MCF 10A (cell line): ENCODE results near the gene PRPF6. TPM values are rescaled to one million over a fixed set of nuclear protein-coding genes. Genes with fewer than 3 reads are reported as not detected.
A peak's percentile ranks its signal among the peaks of the same experiment; 100 is the strongest.

ENCODE experiments used
- BruUV-seq: library from RNA; stranded (reverse); fragments of 400-500 nt; replicated peaks from 2 replicates; lab custom pipeline; 2021; lab: Mats Ljungman, UMichigan
- CTCF ChIA-PET: fragments of 300-600 bp; sonication (Branson Sonifier 250); formaldehyde crosslinking; extraction: SDS; loops from one replicate; lab custom pipeline; 2021; ENCODE audit warnings: antibody characterized with exemption, inconsistent platforms; lab: Yijun Ruan, JAX
- POLR2A ChIA-PET: fragments of 300-600, 350-650 bp; sonication (Branson Sonifier 250); formaldehyde crosslinking; extraction: SDS; loops from one replicate; lab custom pipeline; 2020; ENCODE audit warnings: antibody characterized with exemption, inconsistent platforms; lab: Yijun Ruan, JAX
- DNase-seq: peaks from one replicate; pipeline ENCODE4 v3.0.0-alpha.2; 2018; ENCODE audit not compliant: unreplicated experiment
- H3K27ac Mint-ChIP-seq: one replicate; pipeline ENCODE4 v1.8.0; 2022; ENCODE audit warnings: mild to moderate bottlenecking, low read depth, mixed read lengths; ENCODE audit not compliant: unreplicated experiment
- H3K27me3 Mint-ChIP-seq: one replicate; pipeline ENCODE4 v1.8.0; 2022; ENCODE audit warnings: mixed read lengths; ENCODE audit not compliant: insufficient read depth, unreplicated experiment
- H3K36me3 Mint-ChIP-seq: one replicate; pipeline ENCODE4 v1.8.0; 2022; ENCODE audit warnings: mild to moderate bottlenecking, moderate library complexity, mixed read lengths; ENCODE audit not compliant: insufficient read depth, unreplicated experiment
- H3K4me1 Mint-ChIP-seq: one replicate; pipeline ENCODE4 v1.8.0; 2022; ENCODE audit warnings: mixed read lengths; ENCODE audit not compliant: insufficient read depth, unreplicated experiment
- H3K4me3 Mint-ChIP-seq: one replicate; pipeline ENCODE4 v1.8.0; 2022; ENCODE audit warnings: mild to moderate bottlenecking, moderate library complexity, mixed read lengths; ENCODE audit not compliant: unreplicated experiment
- H3K9me3 Mint-ChIP-seq: one replicate; pipeline ENCODE4 v1.8.0; 2022; ENCODE audit warnings: mixed read lengths; ENCODE audit not compliant: unreplicated experiment
- intact Hi-C: fragments of 100-400 bp; cut with micrococcal nuclease; formaldehyde crosslinking; loops from 2 replicates; pipeline ENCODE4 v1.14.1; 2022
- total RNA-seq: library from RNA; stranded (reverse); gene quantifications from 2 replicates; pipeline ENCODE4 v1.2.3, GENCODE V29; 2022
- TF ChIP-seq, protein P1 (sequence below): fragments of 200-600 bp; IDR thresholded peaks from one replicate; pipeline ENCODE4 v1.8.0; 2022; ENCODE audit warnings: antibody characterized with exemption, mild to moderate bottlenecking; ENCODE audit not compliant: unreplicated experiment

PRPF6 gene
- total RNA-seq, 1 experiment from 2014 or later = 70.9 TPM

DNA sequence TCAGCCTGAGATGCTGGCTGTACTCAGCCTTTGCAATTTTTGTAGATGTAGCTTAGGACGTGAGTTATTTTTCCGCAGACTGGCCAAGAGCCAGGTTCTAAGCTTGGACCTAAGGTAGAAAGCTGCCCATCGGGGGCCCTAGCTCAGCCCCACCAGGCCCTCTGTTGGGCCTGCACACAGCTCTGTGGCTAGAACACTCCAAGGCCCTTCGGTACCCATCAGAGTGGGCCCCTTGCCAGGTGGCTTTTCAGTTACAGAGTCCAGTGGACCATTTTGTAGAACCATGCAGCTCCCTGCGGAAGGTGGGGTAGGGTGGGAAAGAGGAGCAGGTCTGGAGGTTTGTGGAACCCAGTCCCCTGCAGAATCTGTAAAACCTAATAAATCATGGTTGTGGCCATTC is 47.3 kb upstream of the PRPF6 start:
- BruUV-seq = TSS peak; percentile 15
- CTCF ChIA-PET = interaction anchor here (0.8 kb wide), 1 partner anchor 21 kb away, joined by 3 read pairs; no protein-coding TSS in a partner anchor
- H3K4me1 Mint-ChIP-seq = no peaks in the 10 kb centered on the region
- no peaks in the 10 kb centered on the region for H3K27me3 Mint-ChIP-seq
- H3K27ac Mint-ChIP-seq = no peak overlapping the region
- no peak for DNase-seq
- H3K4me3 Mint-ChIP-seq = no peak overlapping the region
- no peaks in the 10 kb centered on the region for H3K9me3 Mint-ChIP-seq
- intact Hi-C loops = no loop called here
- peaks cover 79% of the 10 kb centered on the region for H3K36me3 Mint-ChIP-seq
- TF ChIP-seq, protein P1, sequence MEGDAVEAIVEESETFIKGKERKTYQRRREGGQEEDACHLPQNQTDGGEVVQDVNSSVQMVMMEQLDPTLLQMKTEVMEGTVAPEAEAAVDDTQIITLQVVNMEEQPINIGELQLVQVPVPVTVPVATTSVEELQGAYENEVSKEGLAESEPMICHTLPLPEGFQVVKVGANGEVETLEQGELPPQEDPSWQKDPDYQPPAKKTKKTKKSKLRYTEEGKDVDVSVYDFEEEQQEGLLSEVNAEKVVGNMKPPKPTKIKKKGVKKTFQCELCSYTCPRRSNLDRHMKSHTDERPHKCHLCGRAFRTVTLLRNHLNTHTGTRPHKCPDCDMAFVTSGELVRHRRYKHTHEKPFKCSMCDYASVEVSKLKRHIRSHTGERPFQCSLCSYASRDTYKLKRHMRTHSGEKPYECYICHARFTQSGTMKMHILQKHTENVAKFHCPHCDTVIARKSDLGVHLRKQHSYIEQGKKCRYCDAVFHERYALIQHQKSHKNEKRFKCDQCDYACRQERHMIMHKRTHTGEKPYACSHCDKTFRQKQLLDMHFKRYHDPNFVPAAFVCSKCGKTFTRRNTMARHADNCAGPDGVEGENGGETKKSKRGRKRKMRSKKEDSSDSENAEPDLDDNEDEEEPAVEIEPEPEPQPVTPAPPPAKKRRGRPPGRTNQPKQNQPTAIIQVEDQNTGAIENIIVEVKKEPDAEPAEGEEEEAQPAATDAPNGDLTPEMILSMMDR = no peak
- POLR2A ChIA-PET = interaction anchor here (0.7 kb wide), 1 partner anchor 10 kb away, joined by 3 read pairs; no protein-coding TSS in a partner anchor

DNA sequence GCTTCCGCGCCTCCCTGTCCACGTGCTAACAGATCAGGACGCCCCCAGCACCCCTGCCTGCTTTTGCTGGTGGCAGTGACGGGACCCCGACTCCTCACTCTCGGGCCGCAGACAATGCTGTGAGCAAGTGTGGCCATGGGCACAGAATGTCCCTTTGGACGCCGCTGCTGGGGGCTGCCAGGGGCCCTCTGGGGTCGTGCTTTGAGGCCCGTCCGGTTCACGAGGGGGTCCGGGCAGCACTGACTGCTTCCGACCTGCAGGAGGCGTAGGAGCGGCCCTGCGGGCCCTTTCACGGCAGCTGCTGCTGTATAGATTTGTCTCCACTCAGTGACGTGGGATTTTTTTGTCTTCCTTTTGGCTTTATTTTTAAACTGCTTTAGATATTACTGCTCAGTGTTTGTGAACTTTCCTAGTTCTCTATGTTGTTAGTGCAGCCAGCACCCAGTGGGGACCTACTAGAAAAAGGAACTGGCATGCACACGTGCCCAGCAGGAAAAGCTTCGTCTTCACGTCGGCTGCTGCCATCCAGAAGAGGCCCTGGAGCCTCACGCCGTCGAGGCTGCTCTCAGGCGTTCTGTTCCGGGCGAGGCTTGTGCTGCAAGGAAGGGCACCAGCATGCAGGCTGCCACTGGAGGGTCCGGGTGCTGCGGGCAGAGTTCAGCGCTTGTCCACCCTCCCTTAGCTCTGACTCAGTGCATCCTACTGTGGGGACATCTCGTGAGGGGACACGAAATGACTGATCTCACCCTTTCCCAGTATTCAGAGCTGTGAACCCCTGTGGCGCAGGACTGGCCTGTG is 46.5 kb upstream of the PRPF6 start:
- no peak overlapping the region for H3K4me3 Mint-ChIP-seq
- intact Hi-C loops = no loop called here
- POLR2A ChIA-PET = interaction anchor here (0.6 to 1.0 kb wide), 4 partner anchors 9 to 403 kb away, joined by 3 to 4 read pairs (median 4); no protein-coding TSS in a partner anchor
- no peak for DNase-seq
- H3K9me3 Mint-ChIP-seq = no peaks in the 10 kb centered on the region
- TF ChIP-seq, protein P1 = no peak
- BruUV-seq = no TSS peak
- no peak overlapping the region for H3K27ac Mint-ChIP-seq
- peaks cover 70% of the 10 kb centered on the region for H3K36me3 Mint-ChIP-seq
- H3K4me1 Mint-ChIP-seq = no peaks in the 10 kb centered on the region
- CTCF ChIA-PET = interaction anchor here (0.6 to 0.7 kb wide), 2 partner anchors 40 to 149 kb away, joined by 3 read pairs; no protein-coding TSS in a partner anchor
- no peaks in the 10 kb centered on the region for H3K27me3 Mint-ChIP-seq

DNA sequence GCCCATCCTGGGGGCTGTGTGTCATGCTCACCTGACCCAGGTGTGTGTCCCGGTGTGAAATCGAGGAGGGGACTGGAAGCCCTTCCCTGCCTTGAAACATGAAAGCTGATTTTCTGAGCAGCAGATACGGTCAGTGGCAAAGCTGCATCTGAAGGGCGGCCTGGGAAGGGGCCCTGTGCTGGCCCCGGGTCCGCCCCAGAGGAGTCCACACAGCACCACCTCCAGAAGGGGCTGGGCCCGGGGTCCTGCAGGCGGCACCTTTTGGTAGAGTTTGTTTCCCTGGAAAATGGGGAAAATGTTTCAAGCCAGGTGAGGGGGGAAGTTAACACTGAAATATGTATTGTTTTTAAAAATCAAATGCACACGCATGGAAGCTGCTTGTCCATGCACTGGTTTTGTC is 45.5 kb upstream of the PRPF6 start:
- DNase-seq = no peak
- Mint-ChIP-seq H3K4me1 (no peaks in the 10 kb centered on the region), H3K27ac (no peak overlapping the region), H3K9me3 (no peaks in the 10 kb centered on the region), H3K4me3 (no peak overlapping the region), H3K27me3 (no peaks in the 10 kb centered on the region), H3K36me3 (peaks cover 65% of the 10 kb centered on the region)
- no TSS peak for BruUV-seq
- TF ChIP-seq, protein P1 = no peak
- ChIA-PET POLR2A (interaction anchor here (0.6 to 0.7 kb wide), 2 partner anchors 65 to 168 kb away, joined by 3 read pairs; no protein-coding TSS in a partner anchor), CTCF (interaction anchor here (0.6 to 1.5 kb wide), 2 partner anchors 24 to 148 kb away, joined by 3 read pairs; no protein-coding TSS in a partner anchor)
- intact Hi-C loops = no loop called here

DNA sequence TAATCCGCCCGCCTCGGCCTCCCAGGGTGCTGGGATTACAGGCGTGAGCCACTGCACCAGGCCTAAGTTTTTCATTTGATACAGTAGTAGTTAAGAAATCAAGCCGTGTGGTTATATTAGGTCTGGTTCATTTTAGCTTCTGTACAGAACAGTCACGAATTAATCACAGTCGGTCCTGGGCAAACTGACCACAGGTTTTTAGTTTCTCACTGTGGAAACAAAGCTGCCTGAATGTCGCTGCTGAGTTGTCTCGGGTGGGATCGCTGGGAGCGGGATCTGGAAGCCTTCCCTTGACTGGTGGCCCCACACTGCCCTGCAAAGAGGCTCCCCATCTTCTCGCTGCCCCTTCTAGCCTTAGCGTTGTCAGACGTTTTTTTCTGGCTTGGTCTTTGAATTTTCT is 43.3 kb upstream of the PRPF6 start:
- H3K27me3 Mint-ChIP-seq = no peaks in the 10 kb centered on the region
- TF ChIP-seq, protein P1 = no peak
- H3K9me3 Mint-ChIP-seq = no peaks in the 10 kb centered on the region
- intact Hi-C loops = no loop called here
- ChIA-PET POLR2A (interaction anchor here (0.6 kb wide), 1 partner anchor 400 kb away, joined by 3 read pairs; no protein-coding TSS in a partner anchor), CTCF (interaction anchor here (0.7 to 2.3 kb wide), 3 partner anchors 19 to 148 kb away, joined by 3 to 11 read pairs (median 4); no protein-coding TSS in a partner anchor)
- H3K36me3 Mint-ChIP-seq = peaks cover 58% of the 10 kb centered on the region
- DNase-seq = no peak
- H3K27ac Mint-ChIP-seq = no peak overlapping the region
- BruUV-seq = no TSS peak
- no peak overlapping the region for H3K4me3 Mint-ChIP-seq
- no peaks in the 10 kb centered on the region for H3K4me1 Mint-ChIP-seq
